ENCODE measurements around the gene ADARB2. TPM values are rescaled to one million over a fixed set of nuclear protein-coding genes. Genes with fewer than 3 reads are reported as not detected.

Gene ADARB2
- polyA plus RNA-seq, 3 donors, result not detected

- 95% methylated on average over 14 of the region's 15 CpGs for WGBS (ENCODE audit: insufficient coverage)
- no peak overlapping the region for H2AFZ ChIP-seq (ENCODE audit: insufficient read depth, low read depth, low read length, poor library complexity, severe bottlenecking)
- H3K4me1 ChIP-seq (ENCODE audit: control insufficient read depth in 1 of 2, insufficient read depth in 2 of 2, low read length in 2 of 2), result no peaks in the 10 kb centered on the region
- no peak for DNase-seq
- Mint-ChIP-seq H3K4me3 (no peak overlapping the region), H3K9me3 (peaks cover 0 to 2% (median 0%) of the 10 kb centered on the region in 7 donors), H3K4me1 (no peaks in the 10 kb centered on the region), H3K27ac (no peak overlapping the region), H3K36me3 (no peaks in the 10 kb centered on the region), H3K27me3 (ENCODE audit: low read depth in 3 of 3) (peaks cover 0 to 2% (median 2%) of the 10 kb centered on the region in 3 donors)
- H3K9me3 ChIP-seq (replicated peaks in 1 of 2; ENCODE audit: control insufficient read depth in 1 of 2, insufficient read depth in 1 of 2, low read length in 2 of 2), result no peaks in the 10 kb centered on the region
- no peak overlapping the region for H3K27ac ChIP-seq (ENCODE audit: low read depth in 1 of 2, low read length in 2 of 2)
- H4K20me1 ChIP-seq (ENCODE audit: insufficient read depth, low read length), result no peaks in the 10 kb centered on the region
- no peaks in the 10 kb centered on the region for H3K79me2 ChIP-seq (ENCODE audit: insufficient read depth, low read length)
- H3K36me3 ChIP-seq (replicated peaks in 1 of 2; ENCODE audit: control insufficient read depth in 1 of 2, insufficient read depth in 2 of 2, low read length in 2 of 2), result no peaks in the 10 kb centered on the region
- H3K27me3 ChIP-seq (ENCODE audit: control insufficient read depth in 2 of 2, insufficient read depth in 2 of 2, low read length in 2 of 2), result no peaks in the 10 kb centered on the region
- H3K4me2 ChIP-seq (replicated peaks; ENCODE audit: extremely low read depth, low read length, poor library complexity, severe bottlenecking), result no peak overlapping the region
- intact Hi-C loops (cut with micrococcal nuclease), result no loop called here
- no peak overlapping the region for H3K9ac ChIP-seq (ENCODE audit: insufficient read depth, low read length, poor library complexity, severe bottlenecking)
- no peak overlapping the region for H3K4me3 ChIP-seq (replicated peaks in 1 of 3; ENCODE audit: low read depth in 2 of 3, low read length in 3 of 3)
- TF ChIP-seq CTCF (IDR thresholded peaks at IDR 0.05), result no peak
Observed at GRCh38 chr10:1347525-1347924, 389.8 kb downstream of the ADARB2 start.

GRCh38 chr10:1346201-1346600 lies 391.1 kb downstream of the ADARB2 start:
- Histone ChIP-seq H3K4me2 (replicated peaks; ENCODE audit: extremely low read depth, low read length, poor library complexity, severe bottlenecking) (no peak overlapping the region), H3K36me3 (replicated peaks in 1 of 2; ENCODE audit: control insufficient read depth in 1 of 2, insufficient read depth in 2 of 2, low read length in 2 of 2) (no peaks in the 10 kb centered on the region), H3K9ac (ENCODE audit: insufficient read depth, low read length, poor library complexity, severe bottlenecking) (no peak overlapping the region), H2AFZ (ENCODE audit: insufficient read depth, low read depth, low read length, poor library complexity, severe bottlenecking) (no peak overlapping the region), H3K4me1 (ENCODE audit: control insufficient read depth in 1 of 2, insufficient read depth in 2 of 2, low read length in 2 of 2) (no peaks in the 10 kb centered on the region), H3K9me3 (replicated peaks in 1 of 2; ENCODE audit: control insufficient read depth in 1 of 2, insufficient read depth in 1 of 2, low read length in 2 of 2) (peaks cover 0 to under 1% of the 10 kb centered on the region in 2 donors), H4K20me1 (ENCODE audit: insufficient read depth, low read length) (no peaks in the 10 kb centered on the region), H3K27ac (ENCODE audit: low read depth in 1 of 2, low read length in 2 of 2) (no peak overlapping the region), H3K4me3 (replicated peaks in 1 of 3; ENCODE audit: low read depth in 2 of 3, low read length in 3 of 3) (no peak overlapping the region), H3K27me3 (ENCODE audit: control insufficient read depth in 2 of 2, insufficient read depth in 2 of 2, low read length in 2 of 2) (no peaks in the 10 kb centered on the region), H3K79me2 (ENCODE audit: insufficient read depth, low read length) (no peaks in the 10 kb centered on the region)
- Mint-ChIP-seq H3K27ac (no peak overlapping the region), H3K27me3 (ENCODE audit: low read depth in 3 of 3) (peaks cover 0 to 4% (median 2%) of the 10 kb centered on the region in 3 donors), H3K4me3 (no peak overlapping the region), H3K4me1 (no peaks in the 10 kb centered on the region), H3K36me3 (no peaks in the 10 kb centered on the region), H3K9me3 (peaks cover 0 to 3% (median 2%) of the 10 kb centered on the region in 7 donors)
- WGBS (ENCODE audit: insufficient coverage), result 86% methylated on average over 1 of the region's 8 CpGs
- intact Hi-C loops (cut with micrococcal nuclease), result no loop called here
- TF ChIP-seq CTCF (IDR thresholded peaks at IDR 0.05), result no peak
- DNase-seq, result no peak
